Superior temporal gyrus (tissue), 1 donor: ENCODE results near the gene TAS2R16.
A peak's percentile ranks its signal among the peaks of the same experiment; 100 is the strongest.

Source experiments
- DNase-seq: peaks from one replicate; pipeline ENCODE4 v3.0.0-alpha.2; 2016; ENCODE audit errors: extremely low spot score

TAS2R16 gene, protein sequence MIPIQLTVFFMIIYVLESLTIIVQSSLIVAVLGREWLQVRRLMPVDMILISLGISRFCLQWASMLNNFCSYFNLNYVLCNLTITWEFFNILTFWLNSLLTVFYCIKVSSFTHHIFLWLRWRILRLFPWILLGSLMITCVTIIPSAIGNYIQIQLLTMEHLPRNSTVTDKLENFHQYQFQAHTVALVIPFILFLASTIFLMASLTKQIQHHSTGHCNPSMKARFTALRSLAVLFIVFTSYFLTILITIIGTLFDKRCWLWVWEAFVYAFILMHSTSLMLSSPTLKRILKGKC

GRCh38 chr7:122995600-122995999, at the start of gene TAS2R16:
Gene TAS2R16 (minus strand): TSS chr7:122995700. CDS start chr7:122995634, 66 bp downstream.
- no peak for DNase-seq

- no peak for DNase-seq
These were observed 48.1 kb upstream of the TAS2R16 start for GRCh38 chr7:123043642-123044041.

- DNase-seq, result no peak
These were observed 45.6 kb upstream of the TAS2R16 start for GRCh38 chr7:123041101-123041500.

DNA sequence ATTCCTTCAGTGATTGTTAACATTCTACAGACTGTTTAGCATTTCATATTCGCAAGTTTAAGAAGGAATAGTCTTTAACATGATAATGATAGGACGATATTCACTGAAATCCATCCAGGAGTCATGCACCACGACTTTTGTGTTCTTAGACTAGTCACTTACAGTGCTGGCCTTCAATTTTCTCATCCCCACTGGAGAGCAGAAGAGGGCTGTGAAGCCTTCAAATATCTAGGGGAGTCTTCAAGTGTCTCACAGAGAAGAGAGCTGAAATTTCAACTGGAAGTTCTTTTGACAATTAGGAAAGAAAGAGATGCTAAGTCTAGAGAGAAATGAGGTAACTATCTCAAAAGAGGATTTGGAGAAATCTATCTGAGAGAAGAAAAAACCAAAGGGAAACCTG, 43.8 kb upstream of the TAS2R16 start:
- no peak for DNase-seq

DNA sequence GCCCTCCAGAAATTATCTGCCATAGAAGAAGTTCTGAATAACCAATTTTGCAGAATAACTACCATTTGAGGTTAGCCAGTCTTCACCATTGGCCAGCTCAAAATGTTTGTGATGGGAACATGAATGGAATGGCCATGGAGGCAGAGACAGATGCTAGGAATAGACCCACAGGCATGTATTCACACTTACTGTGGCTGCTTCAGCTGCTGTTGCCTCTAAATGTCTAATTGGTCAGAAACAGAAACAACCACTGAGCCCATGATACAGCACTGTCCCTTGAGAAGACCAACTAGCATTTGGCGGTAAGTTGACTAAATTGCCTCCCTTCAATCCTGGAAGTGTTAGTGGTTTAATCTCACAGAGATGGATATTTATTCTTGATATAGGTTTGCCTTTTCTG, 38.6 kb upstream of the TAS2R16 start:
- DNase-seq, result no peak

DNA sequence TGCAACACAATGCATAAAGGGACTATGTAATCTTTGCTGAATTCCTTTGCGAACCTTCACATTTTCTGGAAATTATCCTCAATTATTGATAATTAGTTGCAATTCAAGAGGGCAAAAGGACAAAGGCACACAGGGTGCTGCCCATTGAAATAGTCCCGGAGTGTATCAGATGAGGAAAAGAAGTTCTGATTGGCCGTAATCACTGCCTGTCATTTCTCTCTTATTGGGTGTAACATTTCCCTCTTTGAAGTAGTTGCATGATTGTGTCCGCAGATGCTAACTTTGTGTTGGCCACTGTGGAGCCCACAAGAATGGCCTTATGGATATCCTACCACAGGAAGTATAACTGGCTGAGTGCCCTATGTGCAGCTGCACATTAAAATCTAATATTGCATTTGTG, 35.1 kb upstream of the TAS2R16 start:
- no peak for DNase-seq

GRCh38 chr7:123028339-123028738, 32.8 kb upstream of the TAS2R16 start:
- no peak for DNase-seq

DNA sequence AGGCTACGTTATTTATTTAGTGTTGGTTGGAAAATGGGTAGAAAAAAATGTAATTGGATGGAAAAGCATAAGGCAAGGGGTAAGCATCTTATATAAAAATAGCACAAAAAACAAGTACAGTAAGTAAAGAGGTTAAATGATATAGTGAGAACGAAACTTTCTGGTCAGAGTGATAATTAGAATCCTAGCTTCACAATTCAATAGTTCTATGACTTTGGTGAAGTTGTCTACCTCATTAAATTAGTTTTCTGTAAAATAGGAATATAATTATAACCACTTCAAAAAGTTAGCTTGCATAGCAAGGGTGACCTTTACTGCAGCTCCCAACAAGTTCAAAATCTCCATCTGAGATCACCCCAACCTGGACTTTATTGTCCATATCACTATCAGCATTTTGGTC, 30.8 kb upstream of the TAS2R16 start:
- DNase-seq, result no peak

GRCh38 chr7:123024989-123025758, 29.7 kb upstream of the TAS2R16 start:
- peak; percentile 50 for DNase-seq

DNA sequence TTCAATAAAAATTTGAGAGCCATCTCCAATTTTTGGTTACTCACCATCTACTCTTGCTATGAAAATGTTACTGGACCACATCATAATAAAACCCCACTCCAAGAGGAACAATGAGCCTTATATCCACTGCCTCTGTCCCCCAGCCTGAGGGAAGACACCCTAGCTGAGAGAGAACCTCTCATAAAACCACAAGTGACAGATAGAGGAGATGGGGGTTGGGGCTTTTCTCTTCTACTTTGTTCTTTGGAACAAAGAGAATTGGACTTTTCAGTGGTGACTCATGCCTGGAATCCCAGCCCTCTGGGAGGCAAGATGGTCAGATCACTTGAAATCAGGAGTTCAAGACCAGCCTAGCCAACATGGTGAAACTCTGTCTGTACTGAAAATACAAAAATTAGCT, 27.6 kb upstream of the TAS2R16 start:
- DNase-seq, result no peak

GRCh38 chr7:123022576-123022975, 27.1 kb upstream of the TAS2R16 start:
- DNase-seq, result no peak

DNA sequence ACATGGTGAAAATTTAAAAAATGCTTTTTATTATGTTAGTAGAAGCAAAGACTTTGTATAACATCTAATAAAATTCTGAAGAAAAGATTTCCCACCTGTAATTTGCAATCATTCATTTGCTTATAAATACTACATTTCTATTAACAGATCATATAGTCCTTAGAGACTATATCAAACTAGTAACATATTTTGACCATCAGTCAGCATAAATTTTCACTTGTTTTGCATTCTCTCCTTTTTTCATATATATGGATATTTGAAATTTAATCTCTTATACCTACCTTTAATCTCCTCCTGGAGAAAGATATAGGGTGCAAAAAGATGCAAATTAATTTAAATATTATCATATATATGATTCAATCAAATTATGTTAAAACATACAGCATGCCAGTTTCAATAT, 16.9 kb upstream of the TAS2R16 start:
- DNase-seq, result no peak

DNA sequence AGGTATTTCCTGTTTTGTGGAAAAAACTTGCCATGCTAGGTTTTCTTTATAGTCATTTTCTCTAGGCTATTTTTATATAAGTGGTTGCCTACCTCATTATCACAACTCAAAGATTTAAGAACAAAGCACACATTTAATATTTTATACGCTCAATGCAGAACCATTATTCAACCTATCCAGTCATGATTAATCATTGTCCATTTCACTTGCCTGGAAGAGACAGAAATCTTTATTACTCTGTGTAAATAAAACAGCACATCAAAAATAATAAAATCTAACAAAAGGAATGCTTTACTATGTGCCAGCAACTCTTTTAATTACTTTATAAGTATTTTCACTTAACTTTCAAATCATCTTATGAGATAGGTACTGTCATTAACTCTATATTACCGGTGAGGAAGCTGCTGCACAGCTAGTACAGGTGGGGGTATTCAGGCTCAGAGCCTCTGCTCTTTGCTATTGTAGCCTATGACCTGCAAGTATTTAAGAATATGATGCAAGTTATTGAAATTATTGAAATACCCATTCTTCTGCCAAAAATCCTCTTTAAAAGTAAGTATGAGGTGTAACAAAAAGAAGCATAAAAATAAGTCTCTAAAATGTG, 16.4 kb upstream of the TAS2R16 start:
- no peak for DNase-seq

GRCh38 chr7:123004931-123005330, 9.4 kb upstream of the TAS2R16 start:
- DNase-seq, result peak; percentile 54

- DNase-seq, result peak; percentile 71
These were observed 8.1 kb upstream of the TAS2R16 start for GRCh38 chr7:123003539-123004126.

GRCh38 chr7:122989577-122989976, 5.9 kb downstream of the TAS2R16 start:
- DNase-seq, result peak; percentile 56

DNA sequence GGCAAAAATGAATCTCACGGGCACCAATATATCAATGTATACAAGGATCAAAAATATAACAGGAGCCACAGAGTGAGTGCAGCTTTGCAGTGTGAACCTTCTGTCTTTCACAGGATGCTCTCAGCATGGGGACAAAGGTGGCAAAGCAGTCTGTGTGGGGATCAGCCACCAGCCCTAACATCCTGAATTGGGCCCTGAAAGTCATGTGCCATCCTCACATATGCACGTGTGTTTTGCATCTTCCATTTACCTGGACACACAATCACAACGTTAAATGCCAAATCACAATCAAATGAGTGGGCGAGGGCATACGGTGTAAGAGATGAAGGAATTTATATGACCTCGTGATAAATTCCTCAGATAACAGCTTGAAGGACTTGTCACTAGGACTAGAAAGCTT, 6.5 kb downstream of the TAS2R16 start:
- DNase-seq, result no peak

- DNase-seq, result no peak
These were observed 7.2 kb downstream of the TAS2R16 start for GRCh38 chr7:122988333-122988732.

GRCh38 chr7:122987463-122987862, 8.0 kb downstream of the TAS2R16 start:
- DNase-seq, result no peak

DNA sequence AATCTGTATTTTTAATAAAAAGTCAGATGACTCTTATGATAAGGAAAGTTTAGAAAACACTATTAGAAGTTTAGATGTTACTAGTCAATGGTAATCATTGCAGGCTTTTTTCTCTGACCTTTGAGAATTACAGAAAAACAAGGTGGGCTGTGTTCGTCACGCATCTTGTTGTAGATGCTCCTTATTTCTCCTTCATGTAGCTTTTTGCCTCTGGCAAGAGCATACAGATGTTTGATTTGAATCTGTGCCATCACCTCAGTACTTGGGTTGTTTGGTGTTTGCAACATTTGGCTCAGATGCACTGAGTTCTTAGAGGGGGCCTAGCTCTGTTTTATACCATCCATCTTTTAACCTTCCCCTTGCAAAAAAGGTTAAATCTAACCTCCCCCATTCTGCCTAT, 11.5 kb downstream of the TAS2R16 start:
- DNase-seq, result no peak

DNA sequence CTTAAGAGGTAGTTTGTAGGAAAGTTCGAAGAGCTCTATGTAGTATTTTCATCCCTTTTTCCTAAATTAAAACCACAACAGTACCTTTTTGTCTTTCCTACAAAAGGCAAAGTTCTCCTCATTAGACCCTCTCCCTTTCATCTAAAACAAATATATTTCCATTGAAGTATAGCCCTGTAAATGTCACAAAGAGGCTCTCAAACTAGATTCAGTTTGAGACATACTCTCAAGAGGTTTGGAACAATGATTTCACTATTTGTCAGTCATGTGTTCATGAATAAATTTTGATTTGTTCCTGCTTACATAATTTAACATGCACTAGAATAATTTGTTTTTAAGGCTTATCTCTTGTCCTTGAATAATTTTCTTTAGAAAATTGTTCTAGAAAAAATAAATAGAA, 12.2 kb downstream of the TAS2R16 start:
- no peak for DNase-seq

DNA sequence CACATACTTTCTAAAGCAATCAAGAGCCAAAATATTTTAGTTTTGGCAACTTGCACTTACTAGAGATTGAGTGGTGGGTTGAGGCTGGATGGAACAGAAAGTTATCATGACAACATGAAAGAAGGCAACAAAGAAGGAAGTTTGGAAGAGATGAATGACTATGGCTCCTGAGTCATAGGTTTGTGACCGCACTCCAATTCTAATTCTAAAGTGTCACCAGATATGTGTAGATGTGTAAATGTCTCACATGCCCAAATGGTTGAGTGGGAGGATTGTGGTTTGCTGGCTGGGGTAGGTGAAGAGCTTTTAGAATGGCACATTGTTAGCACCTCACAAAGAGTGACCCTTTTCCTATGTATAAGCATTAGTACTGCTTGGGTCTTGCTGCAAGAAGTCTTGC, 20.2 kb downstream of the TAS2R16 start:
- DNase-seq, result no peak

DNA sequence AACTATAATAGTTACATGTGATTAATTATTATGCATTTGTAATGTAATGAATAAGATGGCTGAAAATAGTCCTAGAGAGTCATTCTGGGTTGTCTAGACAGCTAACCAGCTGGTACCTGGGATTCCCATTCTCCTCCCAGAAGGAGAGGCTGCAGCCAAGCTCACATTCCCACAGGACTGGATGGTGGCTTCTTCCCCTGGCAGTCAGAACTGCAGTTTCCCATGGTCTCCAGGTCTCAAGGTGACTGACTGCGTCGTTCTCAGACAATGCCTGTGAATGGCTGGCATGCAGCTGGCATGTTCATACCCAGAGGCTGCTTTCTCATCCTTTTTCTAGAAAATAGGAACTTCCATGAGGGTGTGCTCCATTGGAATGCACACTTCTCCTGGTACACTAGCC, 21.3 kb downstream of the TAS2R16 start:
- no peak for DNase-seq
